ENCODE measurements around the gene NPR2. TPM values are rescaled to one million over a fixed set of nuclear protein-coding genes. Genes with fewer than 3 reads are reported as not detected.

The NPR2 gene
- total and polyA plus RNA-seq, 2 of the 13 experiments (the other 11 are each of a cell fraction or from before 2014, with no cell fraction given), result 7.4 to 9.4 TPM

GRCh38 chr9:35814106-35814840 lies 22.9 kb downstream of the NPR2 start (continued):
- no peak for TF ChIP-seq SMARCC2 (IDR thresholded peaks at IDR 0.05)
- TF ChIP-seq ZNF891 (CRISPR knock-in tag; IDR thresholded peaks at IDR 0.05), result peak; percentile 92
- TF ChIP-seq PAXIP1 (CRISPR knock-in tag; conservative IDR thresholded peaks at IDR 0.05), result peak; percentile 80
- TF ChIP-seq TOPORS (CRISPR knock-in tag; IDR thresholded peaks at IDR 0.05), result no peak
- no peak for TF ChIP-seq DPF2 (CRISPR knock-in tag; IDR thresholded peaks at IDR 0.05; ENCODE audit: borderline replicate concordance, low read depth)
- TF ChIP-seq YEATS4 (CRISPR knock-in tag; IDR thresholded peaks at IDR 0.05; ENCODE audit: borderline replicate concordance), result no peak
- TF ChIP-seq MAF1 (CRISPR knock-in tag; IDR thresholded peaks at IDR 0.05; ENCODE audit: borderline replicate concordance), result no peak
- TF ChIP-seq DZIP1 (CRISPR knock-in tag; IDR thresholded peaks at IDR 0.05), result no peak
- TF ChIP-seq ZNF850 (CRISPR knock-in tag; conservative IDR thresholded peaks at IDR 0.05), result no peak
- no peak; the same call in 1 of the 2 replicates for TF ChIP-seq GZF1 (CRISPR knock-in tag; IDR thresholded peaks at IDR 0.05)
- TF ChIP-seq HIC2 (CRISPR knock-in tag; IDR thresholded peaks at IDR 0.05; ENCODE audit: low read depth), result no peak
- no peak for TF ChIP-seq PRPF4 (IDR thresholded peaks at IDR 0.05; ENCODE audit: low read depth, low read length, poor library complexity, severe bottlenecking)
- TF ChIP-seq DR1 (CRISPR knock-in tag; IDR thresholded peaks at IDR 0.05), result no peak
- TF ChIP-seq ZNF678 (CRISPR knock-in tag; IDR thresholded peaks at IDR 0.05), result no peak
- TF ChIP-seq ARNTL (CRISPR knock-in tag; IDR thresholded peaks at IDR 0.05), result peak; percentile 84; the same call in 1 of the 2 replicates
- no peak for TF ChIP-seq ZBTB46 (CRISPR knock-in tag; IDR thresholded peaks at IDR 0.05; ENCODE audit: borderline replicate concordance)
- no peak for TF ChIP-seq ZSCAN21 (CRISPR knock-in tag; IDR thresholded peaks at IDR 0.05; ENCODE audit: borderline replicate concordance)
- peak; percentile 91 for TF ChIP-seq RXRA (CRISPR knock-in tag; IDR thresholded peaks at IDR 0.05)
- TF ChIP-seq FOXC1 (CRISPR knock-in tag; IDR thresholded peaks at IDR 0.05; ENCODE audit: borderline replicate concordance), result no peak; the same call in 1 of the 2 replicates
- TF ChIP-seq ZNF570 (CRISPR knock-in tag; IDR thresholded peaks at IDR 0.05; ENCODE audit: borderline replicate concordance), result no peak; the same call in 1 of the 2 replicates
